Measurements from ENCODE around the gene MAGEA11.
"Not testable (repeated sequence)": the region's sequence is repeated elsewhere in the genome, so short reads cannot be mapped to it uniquely, and the experiment has no call there.

MAGEA11 gene, protein sequence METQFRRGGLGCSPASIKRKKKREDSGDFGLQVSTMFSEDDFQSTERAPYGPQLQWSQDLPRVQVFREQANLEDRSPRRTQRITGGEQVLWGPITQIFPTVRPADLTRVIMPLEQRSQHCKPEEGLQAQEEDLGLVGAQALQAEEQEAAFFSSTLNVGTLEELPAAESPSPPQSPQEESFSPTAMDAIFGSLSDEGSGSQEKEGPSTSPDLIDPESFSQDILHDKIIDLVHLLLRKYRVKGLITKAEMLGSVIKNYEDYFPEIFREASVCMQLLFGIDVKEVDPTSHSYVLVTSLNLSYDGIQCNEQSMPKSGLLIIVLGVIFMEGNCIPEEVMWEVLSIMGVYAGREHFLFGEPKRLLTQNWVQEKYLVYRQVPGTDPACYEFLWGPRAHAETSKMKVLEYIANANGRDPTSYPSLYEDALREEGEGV

GRCh38 chrX:149711545-149712236 is at the start of gene MAGEA11:
TSS of gene MAGEA11 (plus strand) at chrX:149712060. CDS start at chrX:149713160, 1,100 bp downstream.
- DNase-seq = no peak

DNA sequence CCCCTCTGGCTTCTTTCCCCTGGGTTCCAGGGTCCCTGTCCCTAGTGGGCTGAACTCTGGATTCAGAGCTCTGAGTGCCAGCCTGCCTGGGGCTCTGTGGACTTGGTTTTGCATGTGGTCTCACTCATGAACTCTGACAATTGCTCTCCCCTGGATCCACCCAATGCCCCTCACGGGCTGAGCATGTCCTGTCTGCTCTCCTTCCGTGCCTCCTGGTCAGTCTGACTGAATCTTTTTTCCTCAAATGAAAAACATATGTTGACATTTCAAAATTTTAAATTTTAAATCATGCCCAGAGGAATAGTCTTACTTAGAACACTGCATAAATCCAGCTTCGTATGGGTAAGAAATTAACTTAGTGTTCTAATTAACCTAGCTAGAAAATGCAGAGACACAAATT is 36.8 kb upstream of the MAGEA11 start:
- not testable (repeated sequence) for DNase-seq

DNA sequence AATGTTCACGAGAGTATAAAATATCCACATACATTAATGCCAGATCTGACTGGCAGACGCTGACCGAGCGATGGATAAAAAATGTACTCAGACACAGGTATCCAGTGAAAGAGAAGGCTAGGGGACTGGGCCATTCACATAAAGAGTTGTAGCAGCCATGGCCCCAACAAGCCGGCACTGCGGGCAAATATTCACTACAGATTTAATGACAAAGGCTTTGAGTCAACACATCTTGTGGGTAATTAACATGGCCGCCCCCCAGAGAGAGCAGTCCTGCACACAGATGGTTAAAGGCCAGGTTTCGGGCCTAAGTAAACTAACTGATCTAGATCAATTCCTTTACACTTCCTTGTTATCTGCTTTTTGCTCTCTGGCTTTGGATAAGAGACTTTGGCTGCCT is 36.3 kb upstream of the MAGEA11 start:
- DNase-seq = not testable (repeated sequence)

DNA sequence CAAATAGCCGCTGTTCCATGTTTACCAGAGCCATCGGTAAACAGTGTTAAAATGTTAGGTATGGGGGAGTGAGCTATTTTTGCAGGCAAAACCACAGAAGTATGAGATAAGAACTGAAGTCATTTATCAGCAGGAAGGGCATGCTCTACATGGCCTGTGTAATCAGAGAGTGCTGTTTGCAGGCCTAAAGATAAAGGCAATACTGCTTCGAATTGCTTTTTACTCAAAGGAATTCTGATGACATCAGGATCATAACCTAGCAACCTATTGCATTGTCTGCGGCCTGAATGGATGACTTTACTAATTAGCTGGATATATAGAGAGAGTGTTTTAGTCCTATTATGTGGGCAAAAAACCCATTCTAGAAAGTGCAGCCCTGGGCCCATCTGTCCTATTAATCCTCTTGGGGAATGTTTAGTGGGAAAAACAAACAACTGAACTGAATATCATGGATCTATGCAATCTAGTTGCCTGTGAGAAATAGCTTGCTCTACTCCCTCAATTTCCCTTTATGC is 32.6 kb upstream of the MAGEA11 start:
- DNase-seq = not testable (repeated sequence)

DNA sequence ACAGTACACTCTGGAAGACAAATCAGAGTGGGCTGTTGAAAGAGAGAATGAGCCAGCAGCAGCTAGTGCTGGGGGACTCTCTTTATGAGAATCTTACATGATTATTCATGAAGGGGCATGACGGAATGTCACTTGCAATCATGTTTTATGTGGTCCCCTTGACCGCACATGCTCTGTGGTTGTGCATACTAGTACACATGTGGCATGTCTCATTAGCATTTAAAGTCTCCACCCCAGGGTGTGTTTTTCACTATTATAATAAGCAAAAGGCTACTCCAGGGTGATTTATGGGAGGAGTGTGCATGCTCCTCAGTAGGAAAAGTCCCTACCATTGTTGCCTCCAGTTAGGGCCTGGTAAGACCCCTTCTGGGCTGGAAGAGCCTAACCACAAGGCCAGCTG is 30.7 kb upstream of the MAGEA11 start:
- DNase-seq = no peak

- DNase-seq = no peak
Observed at GRCh38 chrX:149682031-149682430, 29.8 kb upstream of the MAGEA11 start.

DNA sequence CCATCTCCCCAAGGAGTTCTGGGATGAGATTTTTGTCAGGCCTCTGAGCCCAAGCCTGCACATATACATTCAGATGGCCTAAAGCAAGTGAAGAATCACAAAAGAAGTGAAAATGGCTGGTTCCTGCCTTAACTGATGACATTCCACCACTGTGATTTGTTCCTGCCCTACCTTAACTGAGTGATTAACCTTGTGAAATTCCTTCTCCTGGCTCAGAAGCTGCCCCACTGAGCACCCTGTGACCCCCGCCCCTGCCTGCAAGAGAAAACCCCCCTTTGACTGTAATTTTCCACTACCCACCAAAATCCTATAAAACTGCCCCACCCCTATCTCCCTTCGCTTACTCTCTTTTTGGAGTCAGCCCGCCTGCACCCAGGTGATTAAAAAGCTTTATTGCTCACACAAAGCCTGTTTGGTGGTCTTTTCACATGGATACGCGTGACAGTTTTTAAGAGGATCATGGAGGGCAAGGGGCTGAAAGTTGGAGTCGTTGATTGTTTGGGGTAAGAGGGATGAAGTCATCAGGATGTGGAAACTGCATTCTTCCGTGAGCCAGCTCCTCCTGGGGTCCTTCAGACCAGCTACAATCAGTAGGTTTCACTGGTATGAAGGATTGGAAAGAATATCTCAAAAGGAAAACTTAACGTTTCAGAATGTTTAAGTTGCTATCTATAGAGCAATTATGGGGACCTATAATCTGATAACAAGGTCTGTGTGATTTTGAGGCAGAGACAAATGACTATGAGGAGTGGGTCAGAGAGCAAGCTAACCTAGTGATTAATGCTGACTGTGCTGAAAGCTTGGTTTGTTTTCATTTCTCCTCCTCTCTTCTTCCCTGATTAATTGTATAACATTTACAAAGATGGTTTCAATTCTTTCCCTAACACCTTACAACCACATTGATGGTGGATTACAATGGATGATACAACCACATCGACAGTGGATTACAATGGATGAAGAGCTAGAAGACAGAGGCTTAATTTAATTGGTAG is 28.6 kb upstream of the MAGEA11 start:
- no peak for DNase-seq

GRCh38 chrX:149683966-149684730 is 27.7 kb upstream of the MAGEA11 start:
- no peak for DNase-seq

DNA sequence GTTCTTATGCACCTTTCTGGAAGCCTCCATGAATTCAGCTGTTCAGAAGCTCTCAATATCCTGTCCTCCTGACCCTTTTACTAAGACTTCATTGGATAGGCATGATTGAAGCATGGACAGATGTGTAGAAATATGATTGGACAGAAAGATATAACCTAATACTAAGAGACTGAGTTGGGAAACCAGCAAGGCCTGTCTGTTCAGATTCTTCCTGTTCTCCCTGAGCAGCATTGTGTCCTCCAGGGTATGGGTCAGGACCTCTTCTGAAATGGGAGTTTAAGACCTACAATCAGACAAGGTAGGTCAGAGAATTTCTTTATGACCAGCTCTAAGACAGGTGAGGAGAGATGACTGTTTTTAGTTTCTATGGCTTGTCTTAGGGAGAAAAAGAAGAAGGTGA is 23.9 kb upstream of the MAGEA11 start:
- no peak for DNase-seq

GRCh38 chrX:149688552-149688951 is 23.3 kb upstream of the MAGEA11 start:
- no peak for DNase-seq

DNA sequence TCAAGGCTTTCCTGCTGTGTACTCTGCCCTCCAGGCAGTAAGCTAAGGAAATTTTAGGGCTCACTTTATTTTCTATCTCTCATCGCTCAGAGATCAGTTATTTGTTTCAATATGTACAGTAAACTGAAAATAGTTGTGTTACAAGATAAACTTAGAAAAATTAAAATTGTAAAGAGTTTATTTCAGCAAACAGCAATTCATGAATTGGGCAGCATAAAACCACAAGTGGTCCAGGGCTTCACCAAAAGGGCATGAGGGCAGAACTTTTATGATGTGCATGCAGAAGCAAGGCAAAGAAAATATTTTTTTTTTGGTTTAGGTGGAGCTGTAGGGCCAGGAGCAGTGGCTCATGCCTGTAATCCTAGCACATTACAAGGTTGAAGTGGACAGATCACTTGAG is 20.1 kb upstream of the MAGEA11 start:
- DNase-seq = no peak

- not testable (repeated sequence) for DNase-seq
Observed at GRCh38 chrX:149692686-149693272, 19.1 kb upstream of the MAGEA11 start.

DNA sequence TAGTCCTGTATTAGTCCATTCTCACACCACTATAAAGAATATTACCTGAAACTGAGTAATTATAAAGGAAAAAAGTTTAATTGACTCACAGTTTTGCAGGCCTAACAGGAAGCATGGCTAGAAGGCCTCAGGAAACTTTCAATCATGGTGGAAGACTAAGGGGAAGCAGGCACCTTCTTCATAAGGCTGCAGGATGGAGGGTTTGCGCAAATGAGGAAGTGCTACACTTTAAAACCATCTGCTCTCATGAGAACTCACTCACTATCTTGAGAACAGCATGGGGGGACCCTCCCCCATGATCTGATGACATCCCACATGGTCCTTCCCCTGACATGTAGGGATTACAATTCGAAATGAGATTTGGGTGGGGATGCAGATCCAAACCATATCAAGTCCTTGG is 12.1 kb upstream of the MAGEA11 start:
- DNase-seq = no peak

- no peak for DNase-seq
Observed at GRCh38 chrX:149704664-149705063, 7.2 kb upstream of the MAGEA11 start.

DNA sequence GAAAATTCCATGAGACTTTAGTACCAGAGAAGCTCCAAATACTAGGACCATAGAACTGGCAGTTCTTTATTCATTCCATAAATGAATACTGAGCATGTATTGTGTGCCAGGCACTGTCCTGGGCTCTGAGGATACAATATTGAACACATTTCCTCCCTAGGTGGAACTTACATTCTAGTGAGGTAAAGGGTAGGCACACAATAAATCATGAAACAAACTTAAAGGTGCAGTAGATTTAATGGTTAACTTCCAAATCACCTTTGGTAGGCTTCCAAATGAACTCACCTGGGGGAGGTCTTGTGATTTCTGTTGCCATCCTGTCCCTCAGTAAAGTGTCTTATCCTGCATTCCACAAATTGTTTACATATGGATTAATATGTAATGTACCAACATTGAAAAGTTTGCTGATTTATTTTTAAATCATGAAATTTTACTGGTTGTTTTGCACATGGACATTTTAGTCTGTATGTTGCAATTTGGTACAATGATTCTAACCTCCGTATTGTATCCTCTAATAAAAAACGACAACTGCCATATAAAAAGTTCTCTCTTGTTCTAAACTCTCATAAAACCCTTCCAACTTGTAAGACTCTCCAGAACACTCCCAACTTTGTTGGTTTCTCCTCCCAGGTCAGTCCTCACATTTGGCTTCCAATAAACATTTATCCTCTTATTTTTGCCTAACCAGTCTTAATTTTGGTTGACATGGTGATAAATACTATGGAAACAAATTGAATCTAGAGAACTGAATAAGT is 4.5 kb upstream of the MAGEA11 start:
- DNase-seq = no peak

DNA sequence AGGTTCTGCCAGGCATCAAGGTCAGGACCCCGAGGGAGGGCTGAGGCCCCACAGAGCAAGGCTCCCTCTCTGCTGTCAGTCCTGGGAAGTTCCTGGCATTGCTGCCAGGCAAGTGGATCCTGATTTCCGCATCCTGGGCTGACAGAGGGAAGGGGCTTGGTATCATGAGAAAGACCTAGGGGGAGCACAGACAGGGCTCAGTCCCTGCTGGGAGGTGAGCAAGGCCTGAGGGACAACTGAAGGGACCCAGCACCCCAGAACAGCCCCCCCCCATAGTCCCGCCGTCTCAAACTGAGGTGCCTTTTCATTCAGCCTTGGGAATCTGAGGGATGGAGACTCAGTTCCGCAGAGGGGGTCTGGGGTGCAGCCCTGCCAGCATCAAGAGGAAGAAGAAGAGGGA is 971 bp downstream of the MAGEA11 start:
- no peak for DNase-seq

GRCh38 chrX:149713279-149714050 is 1.6 kb downstream of the MAGEA11 start:
- DNase-seq = no peak

DNA sequence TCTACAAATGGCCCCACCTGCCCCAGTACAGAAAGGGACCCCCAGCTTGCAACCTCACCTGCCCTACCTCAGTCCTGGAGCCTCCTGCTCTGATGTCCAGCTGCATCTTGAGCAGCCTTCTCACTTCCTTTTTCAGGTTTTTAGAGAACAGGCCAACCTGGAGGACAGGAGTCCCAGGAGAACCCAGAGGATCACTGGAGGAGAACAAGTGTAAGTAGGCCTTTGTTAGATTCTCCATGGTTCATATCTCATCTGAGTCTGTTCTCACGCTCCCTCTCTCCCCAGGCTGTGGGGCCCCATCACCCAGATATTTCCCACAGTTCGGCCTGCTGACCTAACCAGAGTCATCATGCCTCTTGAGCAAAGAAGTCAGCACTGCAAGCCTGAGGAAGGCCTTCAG is 3.6 kb downstream of the MAGEA11 start:
- DNase-seq = no peak

DNA sequence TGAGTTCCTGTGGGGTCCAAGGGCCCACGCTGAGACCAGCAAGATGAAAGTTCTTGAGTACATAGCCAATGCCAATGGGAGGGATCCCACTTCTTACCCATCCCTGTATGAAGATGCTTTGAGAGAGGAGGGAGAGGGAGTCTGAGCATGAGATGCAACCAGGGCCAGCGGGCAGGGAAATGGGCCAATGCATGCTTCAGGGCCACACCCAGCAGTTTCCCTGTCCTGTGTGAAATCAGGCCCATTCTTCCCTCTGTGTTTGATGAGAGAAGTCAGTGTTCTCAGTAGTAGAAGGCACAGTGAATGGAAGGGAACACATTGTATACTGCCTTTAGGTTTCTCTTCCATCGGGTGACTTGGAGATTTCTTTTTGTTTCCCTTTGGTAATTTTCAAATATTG is 4.8 kb downstream of the MAGEA11 start:
- no peak for DNase-seq

- no peak for DNase-seq
Observed at GRCh38 chrX:149717803-149718202, 5.9 kb downstream of the MAGEA11 start.

Measured in activated CD4-positive, alpha-beta T cell treated with anti-CD3 and anti-CD28 coated beads for 48 hours (primary cell).